Ishikawa (cell line): ENCODE measurements around the gene AVL9.

Experiments
- CEBPB ChIP-seq: IDR thresholded peaks from 2 replicates; pipeline ENCODE4 v1.6.1; 2012
- CREB1 ChIP-seq: IDR thresholded peaks from 2 replicates; pipeline ENCODE4 v1.6.1; 2012; ENCODE audit warnings: low read depth
- EGR1 ChIP-seq: IDR thresholded peaks from 2 replicates; pipeline ENCODE4 v1.6.1; 2012
- EP300 ChIP-seq: IDR thresholded peaks from 2 replicates; pipeline ENCODE4 v1.6.1; 2012; ENCODE audit warnings: borderline replicate concordance
- NFIC ChIP-seq: IDR thresholded peaks from 2 replicates; pipeline ENCODE4 v1.6.1; 2012
- RAD21 ChIP-seq: IDR thresholded peaks from 2 replicates; pipeline ENCODE4 v1.6.1; 2012; ENCODE audit warnings: low read depth
- TCF12 ChIP-seq: IDR thresholded peaks from 2 replicates; pipeline ENCODE4 v1.6.1; 2012; ENCODE audit warnings: low read depth
- TEAD4 ChIP-seq: IDR thresholded peaks from 2 replicates; pipeline ENCODE4 v1.6.1; 2012
- ZBTB7A ChIP-seq: IDR thresholded peaks from 2 replicates; pipeline ENCODE4 v1.6.1; 2012; ENCODE audit warnings: low read depth
- TF ChIP-seq, protein P1 (sequence below): IDR thresholded peaks from 2 replicates; pipeline ENCODE4 v1.6.1; 2012
- TF ChIP-seq, protein P2 (sequence below): IDR thresholded peaks from 2 replicates; pipeline ENCODE4 v1.6.1; 2012; ENCODE audit warnings: low read depth, mild to moderate bottlenecking

DNA sequence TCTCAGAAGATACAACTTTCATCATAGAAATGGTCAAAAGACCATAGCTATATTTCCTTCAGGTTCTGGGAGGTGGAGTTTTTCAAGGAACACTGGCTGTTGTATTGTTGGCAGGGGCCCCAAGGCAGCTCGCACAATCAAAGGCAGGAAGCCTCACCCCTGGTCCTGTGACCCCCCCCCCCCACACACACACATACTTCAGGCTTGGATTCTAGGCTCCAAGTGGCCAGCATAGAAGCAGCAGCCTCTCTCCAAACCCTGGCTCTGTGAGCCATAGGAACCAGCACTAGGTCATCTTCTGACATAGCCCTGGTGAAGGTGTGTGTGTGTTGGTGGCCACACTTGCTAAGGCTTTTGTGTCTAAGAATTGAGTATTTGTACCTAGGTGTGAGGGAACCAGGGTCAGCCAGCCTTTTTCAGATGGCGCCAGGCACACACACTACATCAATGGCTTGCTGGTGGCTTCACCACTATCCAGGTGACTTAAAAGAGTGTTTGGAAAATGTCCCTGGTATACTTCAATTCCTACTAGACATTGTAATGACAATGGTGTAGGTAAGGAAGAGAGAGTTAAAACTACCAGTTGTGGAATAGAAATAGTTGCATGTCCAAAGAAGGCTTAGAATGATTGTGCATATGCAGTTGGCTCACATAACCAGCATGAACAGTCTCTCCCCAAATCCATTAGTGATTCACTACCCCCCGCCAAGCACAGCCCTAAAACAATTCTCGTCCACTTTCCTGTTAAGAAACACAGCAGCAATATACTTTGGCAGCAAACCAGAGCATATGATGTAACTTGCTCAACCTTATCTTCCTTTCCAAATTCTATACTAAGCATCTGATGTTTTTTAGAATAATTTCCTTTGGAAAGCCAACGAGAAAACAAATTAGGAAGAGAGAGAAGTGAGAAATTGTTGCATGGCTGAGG is 91.3 kb downstream of the AVL9 start:
- TF ChIP-seq CEBPB (no peak), TCF12 (no peak), EP300 (no peak), RAD21 (no peak), TEAD4 (no peak), CREB1 (no peak), NFIC (no peak), ZBTB7A (no peak), EGR1 (no peak)
- TF ChIP-seq, protein P1, sequence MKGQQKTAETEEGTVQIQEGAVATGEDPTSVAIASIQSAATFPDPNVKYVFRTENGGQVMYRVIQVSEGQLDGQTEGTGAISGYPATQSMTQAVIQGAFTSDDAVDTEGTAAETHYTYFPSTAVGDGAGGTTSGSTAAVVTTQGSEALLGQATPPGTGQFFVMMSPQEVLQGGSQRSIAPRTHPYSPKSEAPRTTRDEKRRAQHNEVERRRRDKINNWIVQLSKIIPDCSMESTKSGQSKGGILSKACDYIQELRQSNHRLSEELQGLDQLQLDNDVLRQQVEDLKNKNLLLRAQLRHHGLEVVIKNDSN = no peak
- TF ChIP-seq, protein P2, sequence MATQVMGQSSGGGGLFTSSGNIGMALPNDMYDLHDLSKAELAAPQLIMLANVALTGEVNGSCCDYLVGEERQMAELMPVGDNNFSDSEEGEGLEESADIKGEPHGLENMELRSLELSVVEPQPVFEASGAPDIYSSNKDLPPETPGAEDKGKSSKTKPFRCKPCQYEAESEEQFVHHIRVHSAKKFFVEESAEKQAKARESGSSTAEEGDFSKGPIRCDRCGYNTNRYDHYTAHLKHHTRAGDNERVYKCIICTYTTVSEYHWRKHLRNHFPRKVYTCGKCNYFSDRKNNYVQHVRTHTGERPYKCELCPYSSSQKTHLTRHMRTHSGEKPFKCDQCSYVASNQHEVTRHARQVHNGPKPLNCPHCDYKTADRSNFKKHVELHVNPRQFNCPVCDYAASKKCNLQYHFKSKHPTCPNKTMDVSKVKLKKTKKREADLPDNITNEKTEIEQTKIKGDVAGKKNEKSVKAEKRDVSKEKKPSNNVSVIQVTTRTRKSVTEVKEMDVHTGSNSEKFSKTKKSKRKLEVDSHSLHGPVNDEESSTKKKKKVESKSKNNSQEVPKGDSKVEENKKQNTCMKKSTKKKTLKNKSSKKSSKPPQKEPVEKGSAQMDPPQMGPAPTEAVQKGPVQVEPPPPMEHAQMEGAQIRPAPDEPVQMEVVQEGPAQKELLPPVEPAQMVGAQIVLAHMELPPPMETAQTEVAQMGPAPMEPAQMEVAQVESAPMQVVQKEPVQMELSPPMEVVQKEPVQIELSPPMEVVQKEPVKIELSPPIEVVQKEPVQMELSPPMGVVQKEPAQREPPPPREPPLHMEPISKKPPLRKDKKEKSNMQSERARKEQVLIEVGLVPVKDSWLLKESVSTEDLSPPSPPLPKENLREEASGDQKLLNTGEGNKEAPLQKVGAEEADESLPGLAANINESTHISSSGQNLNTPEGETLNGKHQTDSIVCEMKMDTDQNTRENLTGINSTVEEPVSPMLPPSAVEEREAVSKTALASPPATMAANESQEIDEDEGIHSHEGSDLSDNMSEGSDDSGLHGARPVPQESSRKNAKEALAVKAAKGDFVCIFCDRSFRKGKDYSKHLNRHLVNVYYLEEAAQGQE = no peak
